Parathyroid adenoma (tissue), 2 donors: ENCODE results near the gene ARHGEF26.
"Not testable (repeated sequence)": the region's sequence is repeated elsewhere in the genome, so short reads cannot be mapped to it uniquely, and the experiment has no call there.

Experiments used
- H2AFZ ChIP-seq: fragments of 300-600 bp; sonication (generic); one replicate; pipeline ENCODE4 v1.7.0; 2017; ENCODE audit warnings: antibody characterized with exemption, mild to moderate bottlenecking
- H3K27ac ChIP-seq: fragments of 300-600 bp; sonication (generic); one replicate; pipeline ENCODE4 v1.7.0; 2017
- H3K27me3 ChIP-seq: fragments of 300-600 bp; sonication (generic); one replicate; pipeline ENCODE4 v1.7.0; 2017; ENCODE audit warnings: low read length; ENCODE audit not compliant: control insufficient read depth, insufficient read depth
- H3K36me3 ChIP-seq: fragments of 300-600 bp; sonication (generic); one replicate; pipeline ENCODE4 v1.7.0; 2017; ENCODE audit warnings: low read length; ENCODE audit not compliant: control insufficient read depth, insufficient read depth
- H3K4me1 ChIP-seq: fragments of 300-600 bp; sonication (generic); one replicate; pipeline ENCODE4 v1.7.0; 2017; ENCODE audit warnings: control low read depth
- H3K4me2 ChIP-seq: fragments of 300-600 bp; sonication (generic); one replicate; pipeline ENCODE4 v1.7.0; 2017; ENCODE audit warnings: low read length
- H3K4me3 ChIP-seq: fragments of 300-600 bp; sonication (generic); one replicate; pipeline ENCODE4 v1.7.0; 2017; ENCODE audit warnings: low read depth, low read length
- H3K79me2 ChIP-seq: fragments of 300-600 bp; sonication (generic); one replicate; pipeline ENCODE4 v1.7.0; 2017; ENCODE audit warnings: control low read depth
- H3K9ac ChIP-seq: fragments of 300-600 bp; sonication (generic); one replicate; pipeline ENCODE4 v1.7.0; 2017; ENCODE audit warnings: mild to moderate bottlenecking
- H3K9me3 ChIP-seq: fragments of 300-600 bp; sonication (generic); one replicate; pipeline ENCODE4 v1.7.0; 2017; ENCODE audit warnings: low read length; ENCODE audit not compliant: control insufficient read depth
- CTCF ChIP-seq: fragments of 300-600 bp; sonication (generic); IDR thresholded peaks from one replicate; pipeline ENCODE4 v1.7.0; 2017; ENCODE audit warnings: antibody characterized with exemption, mild to moderate bottlenecking
- donor health status: primary hyperparathyroidism.

Gene ARHGEF26

GRCh38 chr3:154085799-154086198, 35.4 kb upstream of the ARHGEF26 start:
- no peak overlapping the region for H3K9ac ChIP-seq
- no peaks in the 10 kb centered on the region for H3K27me3 ChIP-seq
- TF ChIP-seq CTCF = no peak
- no peak overlapping the region for H3K27ac ChIP-seq
- no peak overlapping the region for H3K4me2 ChIP-seq
- H3K4me3 ChIP-seq = no peak overlapping the region
- no peaks in the 10 kb centered on the region for H3K9me3 ChIP-seq
- H3K36me3 ChIP-seq = no peaks in the 10 kb centered on the region
- H3K4me1 ChIP-seq = peaks cover 8% of the 10 kb centered on the region
- H3K79me2 ChIP-seq = no peaks in the 10 kb centered on the region
- no peak overlapping the region for H2AFZ ChIP-seq

- H3K4me1 ChIP-seq = peaks cover 8% of the 10 kb centered on the region
- H2AFZ ChIP-seq = no peak overlapping the region
- H3K4me2 ChIP-seq = no peak overlapping the region
- H3K79me2 ChIP-seq = no peaks in the 10 kb centered on the region
- H3K27me3 ChIP-seq = no peaks in the 10 kb centered on the region
- no peaks in the 10 kb centered on the region for H3K9me3 ChIP-seq
- H3K36me3 ChIP-seq = no peaks in the 10 kb centered on the region
- H3K9ac ChIP-seq = no peak overlapping the region
- TF ChIP-seq CTCF = no peak
- H3K4me3 ChIP-seq = no peak overlapping the region
- no peak overlapping the region for H3K27ac ChIP-seq
These were observed 34.9 kb upstream of the ARHGEF26 start for GRCh38 chr3:154086286-154086685.

GRCh38 chr3:154087756-154088480, 33.3 kb upstream of the ARHGEF26 start:
- H3K9ac ChIP-seq, H3K9me3 ChIP-seq, H3K27me3 ChIP-seq, H3K79me2 ChIP-seq, H3K36me3 ChIP-seq, H2AFZ ChIP-seq, H3K4me1 ChIP-seq, H3K4me3 ChIP-seq, H3K4me2 ChIP-seq, H3K27ac ChIP-seq: not testable (repeated sequence)

- no peak overlapping the region for H3K4me3 ChIP-seq
- H3K4me2 ChIP-seq = peak overlapping the region; percentile 9
- no peaks in the 10 kb centered on the region for H3K79me2 ChIP-seq
- H3K27ac ChIP-seq = peak overlapping the region; percentile 47
- H3K9ac ChIP-seq = no peak overlapping the region
- no peaks in the 10 kb centered on the region for H3K27me3 ChIP-seq
- no peaks in the 10 kb centered on the region for H3K9me3 ChIP-seq
- no peak for TF ChIP-seq CTCF
- H2AFZ ChIP-seq = peak overlapping the region; percentile 43
- H3K4me1 ChIP-seq = peaks cover 8% of the 10 kb centered on the region
- no peaks in the 10 kb centered on the region for H3K36me3 ChIP-seq
These were observed 31.5 kb upstream of the ARHGEF26 start for GRCh38 chr3:154089421-154090420.

- no peak overlapping the region for H3K9ac ChIP-seq
- H3K27me3 ChIP-seq = no peaks in the 10 kb centered on the region
- H2AFZ ChIP-seq = no peak overlapping the region
- no peaks in the 10 kb centered on the region for H3K79me2 ChIP-seq
- H3K27ac ChIP-seq = no peak overlapping the region
- H3K4me2 ChIP-seq = no peak overlapping the region
- no peaks in the 10 kb centered on the region for H3K36me3 ChIP-seq
- H3K4me1 ChIP-seq = peaks cover 8% of the 10 kb centered on the region
- no peaks in the 10 kb centered on the region for H3K9me3 ChIP-seq
- no peak for TF ChIP-seq CTCF
- H3K4me3 ChIP-seq = no peak overlapping the region
These were observed 27.1 kb upstream of the ARHGEF26 start for GRCh38 chr3:154094051-154094450.
